GM13976 (cell line): ENCODE data around the gene NSD1.

Experiments
- DNase-seq: peaks from one replicate; pipeline ENCODE4 v3.0.0; 2012; ENCODE audit warnings: low spot score
- CTCF ChIP-seq: IDR thresholded peaks from 2 replicates; pipeline ENCODE4 v1.5.1; 2012; ENCODE audit warnings: borderline replicate concordance, mild to moderate bottlenecking; ENCODE audit not compliant: insufficient read depth; ENCODE audit errors: extremely low read depth, missing control alignments, control extremely low read depth
- in situ Hi-C: fragments of 300-500 bp; cut with MboI; formaldehyde crosslinking; loops from one replicate; pipeline ENCODE4 v1.12.0; 2022; ENCODE audit warnings: low sequenced_read_pairs, mixed read lengths, inconsistent platforms; ENCODE audit not compliant: unreplicated experiment

Gene NSD1

GRCh38 chr5:177332031-177332895 lies 198.7 kb downstream of the NSD1 start:
- TF ChIP-seq CTCF, result no peak
- in situ Hi-C loops, result no loop called here
- no peak for DNase-seq

GRCh38 chr5:177332896-177333260 lies 199.3 kb downstream of the NSD1 start:
- in situ Hi-C loops, result no loop called here
- no peak for TF ChIP-seq CTCF

GRCh38 chr5:177333420-177334154 lies 200.0 kb downstream of the NSD1 start:
- DNase-seq, result no peak
- TF ChIP-seq CTCF, result no peak
- in situ Hi-C loops, result no loop called here

More at GRCh38 chr5:177332896-177333260, 199.3 kb downstream of the NSD1 start:
- no peak for DNase-seq

- DNase-seq, result no peak
These were observed 200.6 kb downstream of the NSD1 start for GRCh38 chr5:177334155-177334551.

GRCh38 chr5:177334781-177335700 lies 201.5 kb downstream of the NSD1 start:
- no peak for DNase-seq
- TF ChIP-seq CTCF, result no peak
- in situ Hi-C loops, result no loop called here

More at GRCh38 chr5:177334155-177334551, 200.6 kb downstream of the NSD1 start:
- in situ Hi-C loops, result no loop called here
- no peak for TF ChIP-seq CTCF

GRCh38 chr5:177335701-177336065 lies 202.1 kb downstream of the NSD1 start:
- in situ Hi-C loops, result no loop called here
- TF ChIP-seq CTCF, result no peak
- no peak for DNase-seq
